GM21576 (cell line): ENCODE measurements around the gene TMEM184A.

Experiments
- ATAC-seq: cut with Tn5 transposase; IDR thresholded peaks from one replicate; pipeline ENCODE4 v1.9.1; 2021; ENCODE audit warnings: mild to moderate bottlenecking, moderate library complexity; ENCODE audit not compliant: unreplicated experiment

Gene TMEM184A

DNA sequence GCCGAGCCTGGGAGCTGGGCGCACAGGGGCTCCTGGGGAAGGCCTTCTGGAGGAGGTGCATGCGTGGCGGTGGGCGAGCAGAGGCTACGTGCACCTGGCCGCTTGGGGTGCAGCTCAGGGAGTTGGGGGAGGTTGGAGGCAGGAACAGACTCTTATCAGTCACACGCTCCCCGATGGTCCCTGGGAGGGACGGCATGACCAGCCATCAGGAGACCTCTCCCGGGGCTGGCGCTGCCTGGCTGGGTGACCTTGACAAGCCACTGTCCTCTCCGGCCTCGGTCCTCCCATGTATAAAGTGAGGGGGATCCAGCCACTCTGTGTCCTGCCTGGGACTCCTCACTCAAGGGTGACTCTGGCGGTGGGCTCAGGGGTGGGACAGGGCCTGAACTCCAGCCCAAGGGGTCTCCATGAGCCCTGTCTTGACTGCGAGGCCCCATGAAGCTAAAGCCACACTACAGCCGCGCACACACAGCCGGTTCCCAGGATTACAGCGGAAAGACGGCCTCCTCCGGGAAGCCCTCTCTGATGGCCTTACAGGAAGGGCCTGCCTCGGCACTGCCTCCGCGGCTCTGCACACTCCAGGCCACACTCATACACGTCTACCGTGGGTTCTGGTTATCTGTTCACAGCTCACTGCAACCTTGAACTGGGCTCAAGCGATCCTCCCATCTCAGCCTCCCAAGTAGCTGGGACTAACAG is 2.3 kb downstream of the TMEM184A start:
- no peak for ATAC-seq

DNA sequence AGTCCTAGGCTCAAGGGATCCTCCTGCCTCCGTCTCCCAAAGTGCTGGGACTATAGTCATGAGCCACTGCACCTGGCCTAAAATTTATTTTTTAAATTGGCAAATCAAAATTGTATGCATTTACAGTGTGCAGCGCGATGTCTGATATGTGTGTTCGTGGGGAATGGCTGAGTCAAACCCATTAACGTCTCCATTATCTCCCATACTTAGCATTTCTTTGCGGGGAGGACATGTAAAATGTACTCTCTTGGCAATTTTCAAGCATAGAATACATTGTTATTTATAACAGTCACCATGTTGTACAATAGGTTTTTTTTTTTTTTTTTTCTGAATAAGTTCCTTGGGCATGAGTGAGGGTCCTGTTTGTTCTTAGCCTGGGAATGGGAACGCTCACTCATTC is 3.8 kb downstream of the TMEM184A start:
- ATAC-seq = no peak

DNA sequence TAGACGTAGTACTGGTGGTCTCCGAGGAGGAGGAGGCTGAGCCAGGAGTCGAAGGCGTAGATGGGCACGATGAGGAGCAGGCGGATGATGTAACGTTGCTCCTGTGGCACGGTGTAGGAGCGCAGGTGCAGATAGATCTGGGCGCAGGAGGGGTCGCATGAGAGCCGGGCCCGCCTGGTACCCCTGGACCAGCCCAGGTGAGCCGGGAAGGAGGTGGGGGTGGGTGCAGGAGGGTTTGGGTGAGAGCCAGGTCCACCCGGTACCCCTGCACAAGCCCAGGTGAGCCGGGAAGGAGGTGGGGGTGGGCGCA is 5.2 kb downstream of the TMEM184A start:
- no peak for ATAC-seq

DNA sequence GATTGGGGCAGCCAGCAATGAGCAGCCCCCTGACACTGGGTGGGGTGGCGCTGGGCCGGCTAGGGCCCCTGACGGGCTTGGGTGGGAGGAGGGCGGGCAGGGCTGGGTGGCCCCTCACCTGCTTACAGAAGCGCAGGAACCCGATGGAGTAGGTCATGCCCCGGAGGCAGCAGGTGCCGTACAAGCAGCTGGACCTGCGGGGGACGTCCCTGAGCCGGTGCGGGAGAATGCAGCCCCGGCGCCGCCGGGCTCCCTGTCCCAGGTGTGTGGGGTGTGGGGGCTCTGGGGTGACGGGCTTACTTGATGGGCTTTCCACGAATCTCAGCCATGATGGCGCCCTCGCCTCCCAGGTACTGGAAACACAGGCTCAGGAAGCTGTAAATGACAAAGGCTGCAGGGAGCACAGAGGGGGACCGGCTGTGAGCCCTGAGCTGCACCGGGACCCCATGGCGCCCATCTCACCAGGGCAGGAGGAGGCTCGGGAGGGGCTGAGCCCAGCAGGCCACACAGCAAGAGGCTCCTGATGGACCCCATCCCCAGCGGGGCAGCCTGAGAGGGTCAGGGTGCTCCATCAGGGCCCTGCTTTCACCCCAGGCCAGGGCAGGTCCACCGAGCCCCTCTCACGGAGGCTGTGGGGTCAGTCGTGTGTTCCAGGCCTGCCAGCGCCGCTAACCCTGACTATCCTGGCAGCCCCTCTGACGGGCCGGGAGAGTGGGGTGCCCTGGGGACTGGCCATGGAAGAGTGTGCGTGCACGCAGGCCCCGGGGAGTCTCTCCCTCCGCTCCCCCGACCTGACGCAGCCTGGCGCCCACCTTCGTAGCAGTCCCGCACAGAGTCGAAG is 5.8 kb downstream of the TMEM184A start:
- ATAC-seq = no peak

DNA sequence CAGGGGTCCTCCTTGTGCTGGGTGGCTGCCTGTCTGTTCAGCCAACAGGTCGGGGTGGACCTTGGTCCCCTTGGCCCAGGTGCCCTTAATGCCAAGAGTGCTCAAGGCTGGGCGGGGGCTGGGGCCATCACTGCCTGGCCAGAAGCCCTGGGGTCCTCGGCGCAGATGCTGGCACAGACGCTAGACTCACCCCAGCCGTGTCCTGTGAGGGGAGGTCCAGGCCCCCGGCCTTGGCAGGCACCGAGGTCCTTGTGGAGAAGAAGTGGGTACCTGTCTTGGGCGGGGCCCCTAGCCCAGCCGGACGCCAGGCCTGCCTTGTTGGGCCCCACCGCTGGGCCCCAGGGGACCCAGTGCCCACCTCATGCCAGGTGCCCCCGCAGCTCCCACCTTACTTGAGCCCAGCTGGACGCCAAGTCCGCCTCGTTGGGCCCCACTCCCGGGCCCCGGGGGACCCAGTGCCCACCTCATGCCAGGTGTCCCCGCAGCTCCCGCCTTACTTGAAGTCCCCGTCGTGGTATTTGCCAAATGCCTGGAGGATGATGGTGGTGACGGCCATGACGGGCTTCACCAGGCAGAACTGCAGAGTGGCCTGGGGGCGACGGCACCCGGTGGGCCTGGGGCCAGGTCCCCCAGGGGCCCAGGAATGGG is 6.5 kb downstream of the TMEM184A start:
- no peak for ATAC-seq

DNA sequence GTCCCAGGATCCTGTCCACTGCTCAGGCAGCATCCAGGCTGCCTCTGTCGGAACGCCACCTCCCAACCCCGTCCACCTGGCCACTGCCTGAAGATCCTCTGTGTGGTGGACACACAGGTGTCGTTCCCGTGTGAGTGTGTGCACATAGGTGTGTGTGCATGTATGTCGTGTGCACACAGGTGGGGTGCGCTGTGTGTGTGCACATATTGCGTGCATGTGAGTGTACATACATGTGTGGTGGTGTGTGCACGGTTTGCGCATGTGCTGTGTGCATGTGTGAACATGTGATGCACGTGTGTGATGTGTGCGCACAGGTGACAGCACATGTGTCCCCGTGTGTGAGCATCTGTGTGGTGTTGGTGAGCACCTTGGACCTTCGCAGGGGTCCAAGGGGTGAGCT is 7.1 kb downstream of the TMEM184A start:
- no peak for ATAC-seq

DNA sequence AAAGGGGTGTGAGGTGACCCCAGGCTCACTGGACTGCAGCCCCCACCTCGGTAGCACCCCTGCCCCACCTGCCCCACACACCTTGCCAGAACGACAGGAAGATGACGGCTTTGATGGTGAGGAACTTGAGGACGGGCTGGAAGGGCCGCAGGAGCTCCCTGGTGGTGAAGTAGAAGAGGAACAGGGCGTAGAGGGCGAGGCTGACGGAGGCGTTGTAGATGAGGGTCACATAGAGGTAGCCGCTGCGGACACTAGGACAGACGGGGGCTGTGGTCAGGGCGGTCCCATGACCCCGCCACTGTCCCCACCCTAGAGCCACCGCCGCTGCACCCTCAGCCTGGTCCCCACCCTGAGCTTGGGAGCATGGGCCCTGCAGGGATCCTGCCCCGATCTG is 7.6 kb downstream of the TMEM184A start:
- ATAC-seq = no peak

DNA sequence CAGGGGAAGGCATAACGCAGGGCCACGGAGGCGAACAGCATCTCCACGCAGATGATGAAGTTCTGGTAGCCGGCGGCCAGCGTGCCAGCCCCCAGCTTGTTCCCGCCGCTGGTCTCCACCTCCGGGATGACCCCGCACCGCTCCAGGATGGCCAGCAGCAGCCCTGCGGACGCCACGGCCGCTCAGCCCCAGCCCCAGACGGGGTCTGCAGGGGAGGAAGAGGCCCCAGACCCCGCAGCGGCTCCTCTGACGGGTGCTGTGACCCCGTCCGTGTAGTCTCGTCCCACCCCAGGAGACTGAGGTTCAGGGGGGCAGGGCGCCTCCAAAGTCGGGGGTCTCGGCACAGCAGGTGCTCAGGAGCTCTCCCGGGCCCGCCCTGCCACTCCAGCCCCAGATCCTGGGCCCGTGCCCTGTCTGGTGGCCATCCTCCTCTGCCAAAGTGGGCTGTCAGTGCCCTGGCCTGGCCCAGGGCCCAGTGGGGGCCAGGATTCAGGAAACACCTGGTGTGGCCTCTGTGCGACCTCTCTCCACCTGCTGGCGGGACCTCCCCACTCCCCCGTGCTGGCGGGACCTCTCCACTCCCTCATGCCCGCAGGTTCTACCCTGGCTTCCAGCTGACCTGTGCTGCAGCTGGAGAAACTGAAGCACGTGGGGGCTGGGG is 8.1 kb downstream of the TMEM184A start:
- no peak for ATAC-seq

DNA sequence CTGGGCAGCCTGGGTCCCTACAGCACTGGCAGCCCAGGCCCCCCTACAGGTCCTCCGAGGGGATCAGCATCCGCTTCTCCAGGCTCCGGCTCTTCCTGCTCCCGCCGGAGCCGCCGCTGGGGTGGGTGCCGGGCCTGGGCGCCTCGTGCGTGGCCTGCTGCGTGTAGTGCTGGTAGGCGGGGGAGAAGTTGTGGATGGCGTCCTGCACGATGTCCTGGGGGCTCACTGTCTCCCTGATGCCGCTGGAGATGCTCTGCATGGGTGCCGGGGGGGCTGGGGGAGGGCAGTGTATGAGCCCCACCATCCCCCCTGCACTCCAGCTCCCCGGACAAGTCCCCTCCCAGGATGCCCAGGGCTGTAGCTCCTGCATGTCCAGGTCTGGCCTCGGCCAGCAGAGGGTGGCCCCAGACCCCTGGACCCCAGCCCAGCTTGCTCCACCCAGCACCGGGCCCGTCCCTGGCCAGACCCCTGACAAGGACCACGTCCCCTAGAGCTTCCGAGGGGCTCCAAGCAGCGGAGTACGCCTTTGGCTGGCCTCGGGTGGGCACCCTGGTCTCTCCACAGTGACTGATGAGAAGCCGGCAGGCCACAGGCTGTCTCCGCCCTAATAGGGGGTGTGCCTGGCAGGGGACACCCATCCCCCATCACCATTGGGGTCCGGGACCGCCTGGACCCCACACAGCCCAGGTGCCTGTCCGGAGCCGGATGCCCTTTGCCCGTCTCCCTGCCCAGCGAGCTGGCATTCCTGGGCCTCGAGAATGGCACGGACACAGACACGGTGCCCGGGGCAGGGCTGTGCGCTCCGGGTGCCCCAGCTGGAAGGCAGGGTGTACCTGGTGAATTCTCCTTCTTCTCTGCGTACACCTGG is 8.9 kb downstream of the TMEM184A start:
- no peak for ATAC-seq

DNA sequence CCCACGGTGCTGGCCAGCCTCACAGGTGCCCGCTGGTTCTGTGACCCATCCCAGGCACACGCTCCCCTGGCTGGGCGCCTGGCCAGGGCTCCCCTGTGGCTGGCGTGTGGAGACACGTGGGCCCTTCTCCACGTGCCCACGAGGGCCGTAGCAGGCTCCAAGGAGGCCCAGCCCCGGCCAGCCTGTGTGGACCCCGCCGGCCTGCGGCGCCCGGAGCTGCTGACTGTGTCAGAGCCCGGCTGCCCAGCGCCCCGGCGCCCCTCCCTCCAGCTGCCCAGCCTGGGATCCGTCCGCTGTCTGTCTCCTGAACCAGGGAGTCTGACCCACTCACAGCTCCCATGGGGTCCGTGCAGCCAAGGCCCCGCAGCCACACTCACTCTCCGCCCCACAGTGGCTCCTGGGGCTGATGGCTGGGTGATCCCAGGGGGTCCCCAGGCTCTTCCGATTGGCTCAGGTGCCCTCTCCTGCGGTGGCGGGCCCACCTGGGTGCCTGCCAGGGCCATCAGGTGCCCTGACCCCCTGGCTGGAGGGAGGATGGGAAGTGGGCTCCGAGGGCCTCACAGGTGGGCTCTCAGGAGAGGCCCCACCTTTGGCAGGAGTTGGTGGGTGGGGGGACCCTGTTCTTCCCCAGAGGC is 9.6 kb downstream of the TMEM184A start:
- ATAC-seq = no peak

DNA sequence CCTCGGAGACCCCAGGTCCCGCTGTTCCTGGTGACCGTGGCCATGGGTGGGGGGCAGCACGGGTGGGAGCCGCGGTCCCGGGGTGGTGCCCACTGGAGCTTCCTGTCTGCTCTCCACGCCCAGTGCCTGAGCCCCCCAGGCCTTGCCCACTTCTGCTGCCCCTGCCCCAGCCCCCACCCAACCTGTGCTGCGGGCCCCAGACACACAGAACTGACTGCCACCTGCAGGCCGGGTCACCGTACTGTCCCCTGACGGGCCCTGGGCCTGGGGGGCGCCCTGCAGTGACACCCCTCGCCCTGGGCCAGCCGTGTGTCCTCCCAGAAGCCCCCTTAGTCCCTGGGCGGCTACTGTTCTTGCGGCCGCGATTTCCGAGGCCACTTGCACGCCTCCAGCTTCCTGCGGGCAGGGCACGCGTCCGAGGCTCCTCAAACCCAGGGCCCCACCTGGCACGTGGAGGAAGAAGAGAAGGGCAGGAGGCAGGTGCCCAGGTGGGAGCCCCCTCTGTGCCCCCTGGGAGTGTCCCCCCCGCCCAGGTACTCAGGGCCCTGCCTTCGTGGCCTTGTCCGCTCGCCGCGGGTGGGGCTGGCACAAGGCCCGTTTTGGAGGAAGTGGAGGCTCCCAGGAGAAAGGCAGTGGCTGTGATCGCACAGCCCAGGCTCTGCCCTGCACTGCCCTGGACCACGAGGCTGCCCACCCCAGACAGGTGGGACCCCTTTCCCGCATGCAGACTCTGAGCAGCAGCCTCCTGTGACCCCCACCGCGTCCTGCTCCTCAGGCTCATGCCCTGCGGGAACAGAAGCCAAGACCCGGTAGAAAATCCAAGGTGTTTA is 10.4 kb downstream of the TMEM184A start:
- no peak for ATAC-seq

DNA sequence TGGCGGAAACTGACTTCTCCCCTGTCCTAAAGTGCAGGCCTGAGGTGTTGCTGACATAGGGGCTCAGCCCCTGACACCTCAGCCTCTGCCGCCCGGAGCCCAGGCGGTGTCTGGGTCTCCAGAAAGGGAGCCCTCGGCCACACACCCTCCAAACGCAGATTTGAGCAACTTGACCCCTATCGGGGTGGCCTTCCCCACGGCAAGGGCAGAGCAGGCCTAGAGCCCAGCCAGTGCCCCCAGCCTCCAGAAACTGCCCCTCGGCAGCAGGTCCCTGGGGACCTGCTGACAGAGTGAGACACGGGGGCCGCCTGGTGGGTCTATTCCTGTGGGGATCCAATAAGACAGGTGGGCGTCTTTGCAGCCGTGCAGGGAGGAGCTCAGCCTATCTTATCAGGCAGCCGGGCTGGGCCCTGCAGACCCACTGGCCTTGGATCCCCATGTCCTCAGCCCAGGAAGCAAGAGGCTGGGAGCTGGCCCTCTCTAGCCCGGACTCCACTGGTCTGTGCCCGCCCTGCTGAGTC is 11.0 kb downstream of the TMEM184A start:
- ATAC-seq = no peak

DNA sequence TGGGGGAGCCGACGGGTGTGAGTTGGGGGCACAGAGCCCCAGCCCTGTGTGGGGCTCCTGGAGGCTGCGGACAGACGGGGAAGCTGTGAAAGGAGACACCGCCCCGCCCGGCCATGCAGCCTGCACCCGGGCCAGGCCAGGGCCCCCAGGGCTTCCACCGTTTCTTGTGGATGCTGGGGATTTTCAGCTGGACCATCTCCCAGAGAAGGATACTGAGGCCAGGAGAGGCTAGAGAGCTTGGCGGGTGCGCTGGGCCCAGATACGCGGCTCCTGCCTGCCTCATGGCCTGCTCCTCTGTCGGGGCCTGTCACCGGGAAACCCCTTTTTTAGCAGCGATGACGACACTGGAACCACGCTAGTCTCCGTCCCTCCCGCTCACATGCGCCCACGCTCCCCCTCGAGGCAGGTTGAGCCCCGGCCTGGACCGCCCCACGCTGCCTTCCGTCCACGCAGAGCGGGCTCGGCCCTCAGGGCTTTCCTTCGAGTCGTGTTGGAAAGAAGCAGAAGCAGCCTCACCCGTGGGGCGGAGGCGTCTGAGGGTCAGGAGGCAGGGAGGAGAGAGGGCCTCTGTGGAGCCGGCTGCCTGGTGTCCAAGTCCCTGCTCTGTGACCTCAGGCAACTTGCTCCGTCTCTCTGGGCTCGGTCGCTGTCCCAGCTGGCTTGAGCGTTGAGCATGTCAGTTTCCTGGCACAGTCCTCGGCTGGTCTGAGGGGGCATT is 11.7 kb downstream of the TMEM184A start:
- no peak for ATAC-seq

DNA sequence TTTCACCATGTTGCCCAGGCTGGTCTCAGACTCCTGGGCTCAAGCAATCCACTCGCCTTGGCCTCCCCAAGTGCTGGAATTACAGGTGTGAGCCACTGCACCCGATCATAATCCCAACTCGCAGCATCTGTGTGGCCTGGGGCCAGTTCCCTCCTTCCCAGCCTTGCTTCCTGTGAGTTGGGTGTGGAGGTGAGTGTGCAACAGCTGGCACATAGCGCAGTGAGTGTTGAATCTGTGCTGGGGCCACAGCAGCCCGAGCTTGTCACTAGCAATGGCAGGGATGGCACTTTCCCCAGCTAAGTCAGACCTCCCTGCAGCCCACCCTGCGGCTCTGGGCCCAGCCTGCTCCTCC is 12.2 kb downstream of the TMEM184A start:
- ATAC-seq = no peak

DNA sequence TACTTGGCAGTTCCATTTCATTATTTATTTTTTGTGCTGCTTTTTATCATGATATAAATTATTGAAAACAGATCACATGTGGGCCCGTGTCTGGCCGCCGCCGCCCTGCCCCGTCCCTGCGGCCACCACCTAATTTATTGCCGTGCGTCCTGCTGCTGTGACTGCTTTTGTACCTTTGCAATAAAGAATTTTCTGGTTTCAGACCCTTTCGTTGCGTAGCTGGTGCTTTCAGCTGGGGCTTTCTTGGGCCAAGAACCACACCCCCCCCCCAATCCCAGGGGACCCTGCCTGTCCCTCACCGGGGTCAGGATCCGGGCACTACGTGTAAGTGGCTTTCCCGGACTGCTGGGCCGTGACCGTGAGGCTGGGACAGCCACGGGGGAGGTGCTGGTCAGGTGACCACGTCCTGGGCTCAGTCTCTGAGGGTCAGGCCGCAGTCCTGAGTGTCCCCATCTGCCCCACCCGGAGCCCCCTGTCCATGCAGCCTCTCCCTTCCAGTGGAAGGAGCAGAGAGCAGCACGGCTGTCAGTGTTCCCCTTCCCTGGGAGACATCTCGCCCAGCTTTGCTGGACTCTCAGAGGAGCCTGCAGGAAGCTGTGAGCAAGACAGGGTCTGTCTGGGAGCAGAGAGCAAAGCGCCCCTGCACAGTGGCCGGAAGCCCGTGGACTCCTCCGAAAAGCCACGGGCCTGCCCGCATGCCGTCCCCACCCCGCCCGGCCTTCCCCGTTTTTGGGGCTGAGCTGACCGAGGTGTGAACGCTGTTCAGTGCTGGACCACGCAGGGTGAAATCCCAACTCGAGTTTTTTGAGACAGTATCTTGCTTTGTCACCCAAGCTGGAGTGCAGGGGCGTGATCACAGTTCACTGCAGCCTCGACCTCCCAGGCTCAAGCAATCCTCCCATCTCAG is 12.9 kb downstream of the TMEM184A start:
- no peak for ATAC-seq

DNA sequence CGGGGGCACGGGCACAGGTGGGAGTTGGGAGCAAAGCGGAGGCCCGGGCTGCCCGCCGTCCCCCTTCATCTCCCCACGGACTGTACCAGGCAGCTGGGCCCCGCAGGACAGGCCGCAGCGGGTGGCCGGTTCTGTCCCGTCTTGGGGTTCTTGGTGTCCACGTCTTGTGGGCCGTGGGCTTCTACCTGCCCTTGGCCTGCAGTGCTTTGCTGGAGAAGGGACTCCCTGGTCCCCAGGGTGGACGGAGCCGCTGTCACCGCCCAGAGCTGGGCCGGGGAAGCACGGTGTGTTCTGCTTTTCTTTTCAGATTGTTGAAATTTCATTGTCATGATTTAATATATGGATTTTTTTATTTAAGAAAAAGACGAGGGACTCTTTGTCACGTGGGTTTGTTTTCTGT is 13.7 kb downstream of the TMEM184A start:
- ATAC-seq = no peak

DNA sequence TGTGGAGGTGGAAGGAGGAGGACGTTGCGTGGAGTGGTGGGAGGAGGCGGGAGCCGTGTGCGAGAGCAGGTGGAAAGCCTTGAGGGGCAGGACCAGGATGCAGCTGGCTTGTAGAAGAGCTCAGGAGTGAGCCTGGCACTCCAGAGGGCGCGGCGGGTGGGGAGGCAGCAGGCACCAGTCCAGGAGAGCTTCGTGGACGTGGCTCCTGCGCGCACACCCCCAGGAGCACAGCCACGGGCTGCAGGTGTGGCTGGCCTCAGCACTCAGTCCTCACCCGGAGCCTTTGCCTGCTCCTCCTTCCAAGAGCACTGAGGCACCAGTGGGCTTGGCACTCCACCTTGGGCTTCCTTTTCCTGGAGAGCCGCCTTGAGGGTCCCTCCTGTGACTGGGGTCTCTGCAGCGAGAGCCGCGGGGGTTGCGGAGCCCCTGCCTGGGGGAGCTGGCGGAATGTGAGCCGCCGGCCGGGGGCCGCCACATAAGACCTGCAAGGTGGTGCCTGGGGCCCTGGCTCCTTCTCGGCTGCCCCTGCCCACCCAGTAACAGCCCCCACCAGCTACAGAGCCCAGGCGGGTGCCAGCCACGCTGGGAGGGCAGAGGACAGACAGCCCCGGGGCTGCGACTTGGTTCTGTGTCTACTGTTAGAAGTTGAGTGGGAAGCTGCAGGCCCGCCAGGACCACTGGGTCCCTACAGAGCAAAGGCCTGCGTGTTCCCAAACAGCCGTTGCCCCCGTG is 14.4 kb downstream of the TMEM184A start:
- ATAC-seq = no peak
